Left lung (tissue), 10 donors: ENCODE results near the gene TGFB3. TPM values are rescaled to one million over a fixed set of nuclear protein-coding genes. Genes with fewer than 3 reads are reported as not detected.
A peak's percentile ranks its signal among the peaks of the same experiment; 100 is the strongest.

Experiments used
- ATAC-seq: fragments of 200-7000 bp; cut with Tn5 transposase; one replicate; pipeline ENCODE4 v1.9.1; 2020; ENCODE audit warnings: moderate library complexity
- DNase-seq, 4 donors: peaks; one replicate each; pipeline ENCODE4 v3.0.0-alpha.2; 2013 to 2020
- H3K27ac ChIP-seq, 2 donors: fragments of 200-600 bp; sonication (generic) in 1 of 2; one replicate each; pipeline versions ENCODE4 v1.5.0 to v1.8.0; 2020 to 2021
- H3K27me3 ChIP-seq, 2 donors: fragments of 200-600 bp; sonication (generic) in 1 of 2; one replicate each; pipeline versions ENCODE4 v1.5.0 to v1.8.0; 2020 to 2021
- H3K36me3 ChIP-seq, 2 donors: fragments of 200-600 bp; sonication (generic) in 1 of 2; one replicate each; pipeline versions ENCODE4 v1.5.0 to v1.8.0; 2020 to 2021
- H3K4me1 ChIP-seq, 2 donors: fragments of 200-600 bp; one replicate each; pipeline ENCODE4 v1.8.0; 2021
- H3K4me3 ChIP-seq, 2 donors: fragments of 200-600 bp; sonication (generic) in 1 of 2; one replicate each; pipeline versions ENCODE4 v1.5.0 to v1.8.0; 2020 to 2021; ENCODE audit warnings: mild to moderate bottlenecking in 1 of 2
- H3K9me3 ChIP-seq, 2 donors: fragments of 200-600 bp; sonication (generic) in 1 of 2; one replicate each; pipeline versions ENCODE4 v1.5.0 to v1.8.0; 2020 to 2021
- intact Hi-C, 2 donors: fragments of 100-400 bp; cut with DNase I; formaldehyde crosslinking; loops; one replicate each; pipeline versions ENCODE4 v1.11.2 to v1.14.2; 2022
- polyA plus RNA-seq, 6 donors: library from polyadenylated mRNA; unstranded; fragments of 120-200 nt; gene quantifications; one replicate each; pipeline ENCODE4 v1.2.1, GENCODE V29; 2013; ENCODE audit not compliant: insufficient read length in 6 of 6
- total RNA-seq, 2 donors: library from RNA; stranded (reverse); fragmentation: NEBNext Ultra II Directional; extraction: Animal tissue kit (Norgen Biotek cat#: 25700); gene quantifications; one replicate each; pipeline ENCODE4 v1.2.1, GENCODE V29; 2021
- TF ChIP-seq, protein P1 (sequence below), 2 donors: fragments of 200-600 bp; sonication (generic) in 1 of 2; IDR thresholded peaks; one replicate each; pipeline versions ENCODE4 v1.5.0 to v1.8.0; 2021; ENCODE audit warnings: antibody characterized with exemption in 2 of 2
- donor health status: DM: no; HTN: yes; CAD: no.
- donor health status: DM: no; HTN: no; CAD: no.

Gene TGFB3
- total and polyA plus RNA-seq, 8 donors: 34.5 to 202 (median 163) TPM

DNA sequence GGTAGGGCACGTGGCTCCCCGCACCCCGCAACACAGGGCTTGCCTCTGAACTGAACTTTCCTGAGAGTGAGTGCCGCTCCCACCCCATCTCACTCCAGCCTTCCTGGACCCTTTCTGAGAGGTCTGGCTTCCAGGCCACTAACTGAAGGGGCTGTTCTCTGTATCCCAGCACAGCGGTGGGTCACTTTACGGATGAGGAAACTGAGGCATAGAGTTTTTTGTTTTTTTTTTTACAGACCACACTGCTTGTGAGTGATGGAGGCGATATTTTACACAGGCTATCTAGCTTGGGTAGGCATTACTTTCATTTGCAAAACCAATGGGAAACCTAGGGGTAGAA lies 1.2 kb upstream of the TGFB3 start:
- no peaks in the 10 kb centered on the region for H3K36me3 ChIP-seq
- ATAC-seq: no peak
- TF ChIP-seq, protein P1, sequence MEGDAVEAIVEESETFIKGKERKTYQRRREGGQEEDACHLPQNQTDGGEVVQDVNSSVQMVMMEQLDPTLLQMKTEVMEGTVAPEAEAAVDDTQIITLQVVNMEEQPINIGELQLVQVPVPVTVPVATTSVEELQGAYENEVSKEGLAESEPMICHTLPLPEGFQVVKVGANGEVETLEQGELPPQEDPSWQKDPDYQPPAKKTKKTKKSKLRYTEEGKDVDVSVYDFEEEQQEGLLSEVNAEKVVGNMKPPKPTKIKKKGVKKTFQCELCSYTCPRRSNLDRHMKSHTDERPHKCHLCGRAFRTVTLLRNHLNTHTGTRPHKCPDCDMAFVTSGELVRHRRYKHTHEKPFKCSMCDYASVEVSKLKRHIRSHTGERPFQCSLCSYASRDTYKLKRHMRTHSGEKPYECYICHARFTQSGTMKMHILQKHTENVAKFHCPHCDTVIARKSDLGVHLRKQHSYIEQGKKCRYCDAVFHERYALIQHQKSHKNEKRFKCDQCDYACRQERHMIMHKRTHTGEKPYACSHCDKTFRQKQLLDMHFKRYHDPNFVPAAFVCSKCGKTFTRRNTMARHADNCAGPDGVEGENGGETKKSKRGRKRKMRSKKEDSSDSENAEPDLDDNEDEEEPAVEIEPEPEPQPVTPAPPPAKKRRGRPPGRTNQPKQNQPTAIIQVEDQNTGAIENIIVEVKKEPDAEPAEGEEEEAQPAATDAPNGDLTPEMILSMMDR (IDR thresholded peaks at IDR 0.05): no peak
- no peaks in the 10 kb centered on the region for H3K27me3 ChIP-seq
- intact Hi-C loops: loop anchor here in 1 of 2 donors (5.0 kb wide), 2 partner anchors 181 to 271 kb away; no protein-coding TSS in a partner anchor
- DNase-seq: no peak
- peak overlapping the region; percentile 52 to 65 for H3K4me3 ChIP-seq
- H3K4me1 ChIP-seq: peaks cover 14 to 56% of the 10 kb centered on the region in 2 donors
- no peaks in the 10 kb centered on the region for H3K9me3 ChIP-seq
- peak overlapping the region; percentile 85 to 94 for H3K27ac ChIP-seq

DNA sequence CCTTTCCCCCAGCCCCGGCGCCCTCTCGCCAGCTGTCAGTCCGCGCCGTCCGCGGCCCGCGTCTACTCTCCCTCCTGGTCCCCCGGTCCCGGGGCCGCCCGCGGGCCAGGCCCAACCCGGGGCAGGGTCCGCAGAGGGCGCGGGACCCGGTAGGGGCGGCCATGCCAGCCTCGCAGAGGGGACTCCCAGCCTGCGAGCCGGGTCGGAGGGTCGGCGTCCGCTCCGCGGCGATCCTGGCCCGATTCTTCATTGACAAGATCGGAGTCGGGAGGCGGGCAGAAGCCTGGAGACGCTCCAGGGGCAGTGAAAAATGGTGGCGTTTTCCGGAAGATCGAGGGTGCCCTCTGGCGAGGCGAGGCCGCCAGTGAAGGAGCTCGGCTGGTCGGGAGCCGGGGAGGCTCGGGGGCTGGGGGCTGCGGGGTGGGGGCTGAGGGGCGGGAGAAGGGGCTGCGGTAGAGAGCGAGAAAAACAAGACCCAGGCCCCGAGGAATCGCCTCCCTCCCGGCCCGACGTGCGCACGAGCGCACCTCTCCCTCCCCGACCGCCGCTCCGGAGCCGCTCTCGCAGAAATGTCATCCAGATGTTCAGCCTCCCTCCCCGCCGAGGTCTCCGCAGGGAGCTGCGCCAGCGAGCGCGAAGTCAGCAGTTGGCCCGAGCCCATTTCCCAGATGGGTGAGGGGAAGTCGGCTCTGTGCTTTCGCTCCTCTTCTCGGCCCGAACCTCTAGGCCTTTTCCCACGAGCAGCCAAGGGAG lies 647 bp upstream of the TGFB3 start:
- no peaks in the 10 kb centered on the region for H3K9me3 ChIP-seq
- peak; percentile 77 for ATAC-seq
- H3K27me3 ChIP-seq: no peaks in the 10 kb centered on the region
- intact Hi-C loops: loop anchor here in 1 of 2 donors (5.0 kb wide), 2 partner anchors 180 to 270 kb away; no protein-coding TSS in a partner anchor
- TF ChIP-seq, protein P1 (IDR thresholded peaks at IDR 0.05): peak; percentile 56
- H3K36me3 ChIP-seq: no peaks in the 10 kb centered on the region
- peak overlapping the region; percentile 52 to 65 for H3K4me3 ChIP-seq
- peak; percentile 86 to 92 (median 92) for DNase-seq
- peak overlapping the region; percentile 85 to 94 for H3K27ac ChIP-seq
- H3K4me1 ChIP-seq: peaks cover 14 to 55% of the 10 kb centered on the region in 2 donors

DNA sequence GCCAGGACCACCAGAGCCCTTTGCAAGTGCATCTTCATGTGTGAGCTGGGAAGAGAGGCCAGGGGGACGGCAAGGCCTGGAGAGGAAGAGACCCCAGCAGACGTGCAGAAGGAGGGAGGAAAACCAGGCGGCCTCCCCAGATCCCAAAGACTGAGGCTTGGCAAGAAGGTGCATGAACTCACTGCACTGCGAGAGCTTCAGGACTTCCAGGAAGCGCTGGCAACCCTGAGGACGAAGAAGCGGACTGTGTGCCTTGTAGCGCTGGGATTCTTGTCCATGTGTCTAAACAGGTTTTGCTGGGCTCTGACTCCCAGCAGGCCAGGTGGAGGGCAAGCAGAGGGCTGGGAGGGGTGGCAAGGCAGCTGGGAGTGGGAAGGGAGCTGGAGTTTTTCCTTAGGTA lies 939 bp downstream of the TGFB3 start:
- Histone ChIP-seq H3K27me3 (no peaks in the 10 kb centered on the region), H3K9me3 (no peaks in the 10 kb centered on the region), H3K27ac (peak overlapping the region; percentile 85 to 94), H3K36me3 (no peaks in the 10 kb centered on the region), H3K4me3 (peak overlapping the region; percentile 52 to 65), H3K4me1 (peaks cover 7 to 42% of the 10 kb centered on the region in 2 donors)
- DNase-seq: peak in 1 of 4 donors; percentile 48
- peak; percentile 4 for ATAC-seq
- intact Hi-C loops: loop anchor here in 1 of 2 donors (5.0 kb wide), 2 partner anchors 179 to 269 kb away; no protein-coding TSS in a partner anchor
- TF ChIP-seq, protein P1 (IDR thresholded peaks at IDR 0.05): no peak

DNA sequence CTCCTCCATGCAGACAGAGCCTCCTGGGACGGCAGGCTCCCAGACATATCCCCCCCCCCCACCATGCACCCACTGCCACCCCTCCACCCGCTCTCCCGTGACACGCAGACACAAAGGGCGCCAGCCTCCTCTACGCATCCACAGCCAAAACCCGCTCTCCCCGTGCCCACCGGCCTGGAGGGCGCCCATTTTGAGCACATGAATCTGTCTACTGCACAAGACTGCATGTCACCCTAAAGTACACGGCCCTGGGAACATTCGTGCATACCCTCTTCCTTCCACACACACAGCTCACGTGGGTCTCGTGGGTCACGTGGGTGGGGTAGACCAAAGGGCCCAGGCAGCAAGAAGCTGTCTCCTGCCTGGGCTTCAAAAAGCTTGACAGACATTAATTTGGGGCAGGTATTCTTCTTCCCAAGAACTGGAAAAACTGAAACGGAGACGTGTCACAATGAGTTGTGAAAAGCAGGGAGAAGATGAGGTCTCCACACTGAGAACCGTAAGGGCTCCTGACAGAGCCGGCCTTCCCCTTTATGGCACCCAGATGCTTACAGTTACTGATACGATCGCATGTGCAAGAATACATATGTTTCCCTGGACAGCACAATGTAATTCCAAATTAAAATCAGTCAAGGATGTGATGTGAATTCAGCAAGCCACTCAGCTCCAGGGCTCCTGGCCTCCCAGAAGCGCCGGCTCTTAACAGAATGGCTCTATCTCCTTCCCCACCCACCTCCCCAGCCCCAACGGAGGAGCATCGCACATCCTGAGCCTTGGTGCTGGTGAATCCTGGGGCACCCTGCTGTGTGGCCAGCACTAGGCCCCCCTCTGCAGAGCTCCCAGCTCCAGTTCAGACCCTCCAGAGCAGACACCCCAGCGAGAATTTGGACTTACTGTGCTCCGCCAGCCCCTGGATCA lies 1.9 kb downstream of the TGFB3 start:
- H3K4me1 ChIP-seq: peaks cover 4 to 38% of the 10 kb centered on the region in 2 donors
- TF ChIP-seq, protein P1 (IDR thresholded peaks at IDR 0.05): no peak
- H3K4me3 ChIP-seq: peak overlapping the region; percentile 52 to 65
- intact Hi-C loops: loop anchor here in 1 of 2 donors (5.0 kb wide), 2 partner anchors 178 to 268 kb away; no protein-coding TSS in a partner anchor
- no peaks in the 10 kb centered on the region for H3K27me3 ChIP-seq
- DNase-seq (peak in 3 of 4 donors; percentile 45 to 68 (median 57)), ATAC-seq (no peak)
- H3K27ac ChIP-seq: peak overlapping the region in 1 of 2 donors; percentile 94
- no peaks in the 10 kb centered on the region for H3K9me3 ChIP-seq
- H3K36me3 ChIP-seq: no peaks in the 10 kb centered on the region
